Calu3 (cell line): ENCODE data around the gene RBL2. TPM values are rescaled to one million over a fixed set of nuclear protein-coding genes. Genes with fewer than 3 reads are reported as not detected.

Experiments
- BruUV-seq: library from RNA; stranded (reverse); fragments of 400-500 nt; replicated peaks from 2 replicates; lab custom pipeline; 2021; lab: Mats Ljungman, UMichigan
- CTCF ChIA-PET: fragments of 300-600 bp; sonication (Branson Sonifier 250); formaldehyde crosslinking; loops from one replicate; lab custom pipeline; 2022; ENCODE audit warnings: antibody characterized with exemption; lab: Charles Lee
- DNase-seq: peaks from one replicate; pipeline ENCODE4 v3.0.0; 2022
- H3K27ac Mint-ChIP-seq: one replicate; pipeline ENCODE4 v1.8.0; 2022; ENCODE audit warnings: mixed read lengths; ENCODE audit not compliant: unreplicated experiment
- H3K27me3 Mint-ChIP-seq: one replicate; pipeline ENCODE4 v1.8.0; 2022; ENCODE audit warnings: mixed read lengths; ENCODE audit not compliant: unreplicated experiment
- H3K36me3 Mint-ChIP-seq: one replicate; pipeline ENCODE4 v1.8.0; 2022; ENCODE audit warnings: mild to moderate bottlenecking, moderate library complexity, mixed read lengths; ENCODE audit not compliant: insufficient read depth, unreplicated experiment
- H3K4me1 Mint-ChIP-seq: one replicate; pipeline ENCODE4 v1.8.0; 2022; ENCODE audit warnings: mild to moderate bottlenecking, low read depth, mixed read lengths; ENCODE audit not compliant: unreplicated experiment
- H3K4me3 Mint-ChIP-seq: one replicate; pipeline ENCODE4 v1.8.0; 2022; ENCODE audit warnings: mild to moderate bottlenecking, low read depth, moderate library complexity, mixed read lengths; ENCODE audit not compliant: unreplicated experiment
- H3K9me3 Mint-ChIP-seq: one replicate; pipeline ENCODE4 v1.8.0; 2022; ENCODE audit warnings: low read depth, mixed read lengths; ENCODE audit not compliant: unreplicated experiment
- intact Hi-C: fragments of 100-400 bp; cut with micrococcal nuclease; formaldehyde crosslinking; loops from one replicate; pipeline ENCODE4 v1.10.0; 2022; ENCODE audit not compliant: unreplicated experiment
- total RNA-seq: library from RNA; stranded (reverse); gene quantifications from 2 replicates; pipeline ENCODE4 v1.2.3, GENCODE V29; 2022
- TF ChIP-seq, protein P1 (sequence below): fragments of 200-600 bp; IDR thresholded peaks from one replicate; pipeline ENCODE4 v1.8.0; 2022; ENCODE audit warnings: antibody characterized with exemption; ENCODE audit not compliant: unreplicated experiment

RBL2 gene
- total RNA-seq, 1 experiment from 2014 or later = 62.8 TPM

DNA sequence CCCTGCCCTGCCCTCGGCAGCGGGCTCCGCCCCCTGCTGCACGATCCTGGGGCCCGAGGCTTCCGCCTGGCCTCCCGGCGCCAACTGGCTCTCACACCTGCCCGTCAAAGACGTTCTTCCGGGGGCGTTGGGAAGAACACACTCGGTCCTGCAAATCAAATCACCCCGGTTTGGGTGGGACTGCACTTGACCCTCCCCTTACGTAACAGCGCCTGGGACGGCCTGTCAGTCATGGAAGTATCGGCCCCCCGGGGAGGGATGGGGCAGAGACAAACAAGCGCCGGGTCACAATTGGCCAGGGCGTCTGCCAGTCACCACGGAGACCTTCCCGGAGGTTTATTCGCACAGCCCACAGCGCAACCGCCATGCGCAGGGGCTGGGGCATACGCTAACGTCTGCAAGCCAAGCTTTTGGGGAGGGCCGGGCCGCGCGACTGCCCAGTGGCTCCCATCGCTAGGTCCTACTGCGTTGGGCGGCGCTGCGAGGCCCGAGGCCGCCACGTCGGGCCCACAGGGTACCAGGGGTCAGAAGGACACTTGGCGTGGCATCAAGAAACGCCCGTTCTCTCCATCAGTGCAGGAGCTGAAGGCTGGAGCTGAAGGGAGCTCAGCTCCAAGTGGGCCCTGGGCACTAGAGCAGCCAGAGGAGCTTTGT, 69.1 kb downstream of the RBL2 start:
- TF ChIP-seq, protein P1, sequence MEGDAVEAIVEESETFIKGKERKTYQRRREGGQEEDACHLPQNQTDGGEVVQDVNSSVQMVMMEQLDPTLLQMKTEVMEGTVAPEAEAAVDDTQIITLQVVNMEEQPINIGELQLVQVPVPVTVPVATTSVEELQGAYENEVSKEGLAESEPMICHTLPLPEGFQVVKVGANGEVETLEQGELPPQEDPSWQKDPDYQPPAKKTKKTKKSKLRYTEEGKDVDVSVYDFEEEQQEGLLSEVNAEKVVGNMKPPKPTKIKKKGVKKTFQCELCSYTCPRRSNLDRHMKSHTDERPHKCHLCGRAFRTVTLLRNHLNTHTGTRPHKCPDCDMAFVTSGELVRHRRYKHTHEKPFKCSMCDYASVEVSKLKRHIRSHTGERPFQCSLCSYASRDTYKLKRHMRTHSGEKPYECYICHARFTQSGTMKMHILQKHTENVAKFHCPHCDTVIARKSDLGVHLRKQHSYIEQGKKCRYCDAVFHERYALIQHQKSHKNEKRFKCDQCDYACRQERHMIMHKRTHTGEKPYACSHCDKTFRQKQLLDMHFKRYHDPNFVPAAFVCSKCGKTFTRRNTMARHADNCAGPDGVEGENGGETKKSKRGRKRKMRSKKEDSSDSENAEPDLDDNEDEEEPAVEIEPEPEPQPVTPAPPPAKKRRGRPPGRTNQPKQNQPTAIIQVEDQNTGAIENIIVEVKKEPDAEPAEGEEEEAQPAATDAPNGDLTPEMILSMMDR = no peak
- peak; percentile 100 for DNase-seq
- intact Hi-C loops = loop anchor here (5.0 kb wide), 1 partner anchor 451 kb away; the partner anchor contains the start of genes CHD9 and CHD9NB
- no TSS peak for BruUV-seq
- peaks cover 47% of the 10 kb centered on the region for H3K36me3 Mint-ChIP-seq
- H3K27ac Mint-ChIP-seq = peak overlapping the region; percentile 75
- peaks cover 33% of the 10 kb centered on the region for H3K4me1 Mint-ChIP-seq
- no peaks in the 10 kb centered on the region for H3K27me3 Mint-ChIP-seq
- peak overlapping the region; percentile 89 for H3K4me3 Mint-ChIP-seq
- CTCF ChIA-PET = interaction anchor here (0.7 to 1.5 kb wide), 5 partner anchors 37 to 1344 kb away, joined by 3 to 4 read pairs (median 3); no protein-coding TSS in a partner anchor
- no peaks in the 10 kb centered on the region for H3K9me3 Mint-ChIP-seq

DNA sequence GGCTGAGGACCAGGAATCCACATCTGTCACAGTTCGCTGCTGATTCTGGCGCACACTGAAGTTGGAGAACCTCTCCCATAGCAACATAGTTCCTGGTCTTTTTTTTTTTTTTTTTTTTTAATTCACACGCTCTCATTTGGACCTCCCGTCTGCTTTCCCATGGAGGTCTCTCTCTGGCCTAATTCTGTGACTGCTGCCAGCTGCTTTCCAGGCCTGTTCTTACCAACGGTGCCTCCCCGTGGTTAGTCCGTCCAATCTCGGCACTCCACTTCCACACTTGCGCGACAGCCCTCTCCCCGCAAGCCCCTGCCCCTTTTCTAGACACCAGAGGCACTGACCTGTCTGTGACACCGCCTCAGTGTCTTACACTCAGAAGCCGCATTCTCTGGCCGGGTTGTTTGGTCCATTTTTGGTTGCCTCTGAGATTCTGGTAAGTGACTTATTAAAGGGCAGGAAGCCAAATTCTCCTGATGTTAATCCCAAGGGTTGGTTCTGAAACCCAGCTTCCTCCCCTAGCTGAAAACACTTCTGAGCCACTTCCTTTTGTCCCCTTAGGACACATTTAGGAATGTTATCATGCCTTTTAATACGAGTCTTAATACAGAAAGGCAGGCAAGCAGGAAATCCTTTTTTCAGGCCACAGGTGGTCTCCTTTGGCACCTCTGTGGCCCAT, 69.9 kb downstream of the RBL2 start:
- Mint-ChIP-seq H3K9me3 (no peaks in the 10 kb centered on the region), H3K27ac (peak overlapping the region; percentile 75), H3K4me1 (peaks cover 33% of the 10 kb centered on the region), H3K36me3 (peaks cover 42% of the 10 kb centered on the region), H3K4me3 (peak overlapping the region; percentile 89), H3K27me3 (no peaks in the 10 kb centered on the region)
- DNase-seq = peak; percentile 53
- TF ChIP-seq, protein P1 = no peak
- CTCF ChIA-PET = interaction anchor here (0.7 to 1.5 kb wide), 6 partner anchors 38 to 1343 kb away, joined by 3 to 4 read pairs (median 3); no protein-coding TSS in a partner anchor
- TSS peak; percentile 69 for BruUV-seq
- intact Hi-C loops = loop anchor here (5.0 kb wide), 1 partner anchor 452 kb away; the partner anchor contains the start of genes CHD9 and CHD9NB

DNA sequence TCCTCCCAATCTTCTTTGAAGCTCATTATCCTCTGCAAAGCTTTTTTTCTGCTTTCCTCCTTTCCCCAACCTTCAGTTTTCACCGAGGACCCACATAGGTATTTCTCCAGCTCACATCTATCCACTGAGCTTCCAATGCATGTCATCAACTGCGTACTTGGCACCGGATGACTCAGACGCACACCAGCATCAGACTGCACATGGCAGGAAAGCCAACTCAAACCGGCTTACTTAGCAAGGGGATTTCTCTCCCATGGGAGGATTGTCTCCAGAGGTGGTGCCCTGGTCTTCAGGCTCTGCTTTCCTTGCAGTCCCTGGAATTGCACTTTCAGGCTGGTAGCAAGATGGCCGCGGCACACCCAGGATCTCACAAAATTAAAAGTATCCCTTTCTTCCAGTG, 70.4 kb downstream of the RBL2 start:
- CTCF ChIA-PET = interaction anchor here (0.7 to 1.5 kb wide), 3 partner anchors 39 to 407 kb away, joined by 3 read pairs; no protein-coding TSS in a partner anchor
- H3K4me3 Mint-ChIP-seq = peak overlapping the region; percentile 89
- TF ChIP-seq, protein P1 = no peak
- no peaks in the 10 kb centered on the region for H3K27me3 Mint-ChIP-seq
- BruUV-seq = no TSS peak
- peak; percentile 18 for DNase-seq
- H3K27ac Mint-ChIP-seq = peak overlapping the region; percentile 75
- H3K9me3 Mint-ChIP-seq = no peaks in the 10 kb centered on the region
- H3K36me3 Mint-ChIP-seq = peaks cover 39% of the 10 kb centered on the region
- peaks cover 33% of the 10 kb centered on the region for H3K4me1 Mint-ChIP-seq
- intact Hi-C loops = loop anchor here (5.0 kb wide), 1 partner anchor 452 kb away; the partner anchor contains the start of genes CHD9 and CHD9NB

DNA sequence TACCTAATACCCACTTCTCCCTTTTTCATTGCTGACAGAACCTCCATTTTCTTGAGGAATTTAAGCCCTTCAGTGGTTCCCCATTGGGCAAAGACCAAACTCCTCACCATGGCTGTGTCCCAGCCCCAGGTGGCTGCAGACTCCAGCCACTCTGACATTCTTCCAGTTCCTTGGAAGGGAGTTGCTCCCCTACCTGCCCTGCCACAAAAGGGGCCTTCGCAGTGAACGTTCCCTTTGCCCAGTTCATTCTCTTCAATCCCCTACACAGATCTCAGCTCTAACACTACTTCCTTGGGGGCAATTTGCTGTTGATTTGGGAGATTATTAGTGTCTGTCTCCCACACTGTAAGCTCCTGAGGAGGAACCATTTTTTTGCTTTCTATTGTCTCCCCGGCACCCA, 72.0 kb downstream of the RBL2 start:
- H3K4me1 Mint-ChIP-seq = peaks cover 35% of the 10 kb centered on the region
- no peak for DNase-seq
- H3K4me3 Mint-ChIP-seq = no peak overlapping the region
- CTCF ChIA-PET = no interaction called here
- H3K9me3 Mint-ChIP-seq = no peaks in the 10 kb centered on the region
- peaks cover 35% of the 10 kb centered on the region for H3K36me3 Mint-ChIP-seq
- H3K27ac Mint-ChIP-seq = no peak overlapping the region
- intact Hi-C loops = no loop called here
- TF ChIP-seq, protein P1 = no peak
- H3K27me3 Mint-ChIP-seq = no peaks in the 10 kb centered on the region
- no TSS peak for BruUV-seq
